Breast epithelium (tissue), 3 donors: ENCODE measurements around the gene YIPF1.

Experiments used
- POLR2A ChIP-seq: fragments of 450-650 bp; IDR thresholded peaks from one replicate; pipeline ENCODE4 v1.6.1; 2016; ENCODE audit warnings: antibody characterized with exemption, mild to moderate bottlenecking, moderate library complexity
- TF ChIP-seq, protein P1 (sequence below), 3 donors: fragments of 450-650 bp; IDR thresholded peaks; one replicate each; pipeline ENCODE4 v1.5.1; 2016 to 2017; ENCODE audit warnings: antibody characterized with exemption in 3 of 3, mild to moderate bottlenecking in 3 of 3, moderate library complexity in 3 of 3

DNA sequence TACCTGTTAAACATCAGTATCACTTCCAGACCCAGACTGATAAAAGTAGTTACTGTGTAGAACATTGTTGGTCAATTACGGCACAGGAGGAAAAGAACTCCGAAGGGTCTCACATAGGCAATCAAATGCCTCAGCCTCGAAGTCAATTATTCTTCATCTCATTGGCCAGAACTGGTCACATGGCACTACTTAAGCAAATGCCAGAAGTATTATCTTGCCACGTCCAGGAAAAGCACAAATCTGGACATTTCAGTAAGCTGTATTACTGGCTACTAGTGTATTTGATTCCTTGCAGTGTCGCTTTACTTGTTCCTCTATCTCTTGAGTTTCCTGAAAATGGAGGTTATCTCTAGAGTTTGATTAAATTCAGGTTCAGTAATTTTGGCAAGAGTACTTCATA, 28.7 kb upstream of the YIPF1 start:
- TF ChIP-seq, protein P1, sequence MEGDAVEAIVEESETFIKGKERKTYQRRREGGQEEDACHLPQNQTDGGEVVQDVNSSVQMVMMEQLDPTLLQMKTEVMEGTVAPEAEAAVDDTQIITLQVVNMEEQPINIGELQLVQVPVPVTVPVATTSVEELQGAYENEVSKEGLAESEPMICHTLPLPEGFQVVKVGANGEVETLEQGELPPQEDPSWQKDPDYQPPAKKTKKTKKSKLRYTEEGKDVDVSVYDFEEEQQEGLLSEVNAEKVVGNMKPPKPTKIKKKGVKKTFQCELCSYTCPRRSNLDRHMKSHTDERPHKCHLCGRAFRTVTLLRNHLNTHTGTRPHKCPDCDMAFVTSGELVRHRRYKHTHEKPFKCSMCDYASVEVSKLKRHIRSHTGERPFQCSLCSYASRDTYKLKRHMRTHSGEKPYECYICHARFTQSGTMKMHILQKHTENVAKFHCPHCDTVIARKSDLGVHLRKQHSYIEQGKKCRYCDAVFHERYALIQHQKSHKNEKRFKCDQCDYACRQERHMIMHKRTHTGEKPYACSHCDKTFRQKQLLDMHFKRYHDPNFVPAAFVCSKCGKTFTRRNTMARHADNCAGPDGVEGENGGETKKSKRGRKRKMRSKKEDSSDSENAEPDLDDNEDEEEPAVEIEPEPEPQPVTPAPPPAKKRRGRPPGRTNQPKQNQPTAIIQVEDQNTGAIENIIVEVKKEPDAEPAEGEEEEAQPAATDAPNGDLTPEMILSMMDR (IDR thresholded peaks at IDR 0.05) = no peak
- TF ChIP-seq POLR2A = no peak
